Lower leg skin (tissue), 3 donors: ENCODE results near the gene MYO3B.

ENCODE experiments used
- POLR2A ChIP-seq, 2 donors: fragments of 450-650 bp; IDR thresholded peaks; one replicate each; pipeline ENCODE4 v1.6.1; 2016 to 2017; ENCODE audit warnings: antibody characterized with exemption in 2 of 2, mild to moderate bottlenecking in 1 of 2, moderate library complexity in 1 of 2
- TF ChIP-seq, protein P1 (sequence below), 3 donors: fragments of 450-650 bp; IDR thresholded peaks; one replicate each; pipeline ENCODE4 v1.5.1; 2016; ENCODE audit warnings: antibody characterized with exemption in 3 of 3, mild to moderate bottlenecking in 3 of 3, moderate library complexity in 2 of 3

DNA sequence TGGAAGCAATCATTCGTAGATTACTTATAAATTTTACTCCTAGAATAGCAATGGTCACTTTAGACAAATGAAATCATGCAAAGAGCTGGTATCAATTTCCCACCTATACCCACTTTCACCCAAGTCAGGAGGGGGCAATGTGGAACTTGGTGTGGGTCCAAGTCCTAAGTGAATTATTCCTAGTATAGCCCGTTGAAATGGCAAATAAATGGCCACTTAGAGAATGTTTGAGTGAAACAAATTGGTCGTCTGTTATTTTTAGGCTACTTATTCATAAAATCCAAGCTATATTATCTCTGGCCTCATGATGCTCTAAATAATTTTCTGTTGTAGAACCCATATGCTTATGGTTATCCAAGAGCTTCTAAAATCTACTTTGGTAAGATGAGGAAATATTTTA lies 98.1 kb downstream of the MYO3B start:
- TF ChIP-seq, protein P1, sequence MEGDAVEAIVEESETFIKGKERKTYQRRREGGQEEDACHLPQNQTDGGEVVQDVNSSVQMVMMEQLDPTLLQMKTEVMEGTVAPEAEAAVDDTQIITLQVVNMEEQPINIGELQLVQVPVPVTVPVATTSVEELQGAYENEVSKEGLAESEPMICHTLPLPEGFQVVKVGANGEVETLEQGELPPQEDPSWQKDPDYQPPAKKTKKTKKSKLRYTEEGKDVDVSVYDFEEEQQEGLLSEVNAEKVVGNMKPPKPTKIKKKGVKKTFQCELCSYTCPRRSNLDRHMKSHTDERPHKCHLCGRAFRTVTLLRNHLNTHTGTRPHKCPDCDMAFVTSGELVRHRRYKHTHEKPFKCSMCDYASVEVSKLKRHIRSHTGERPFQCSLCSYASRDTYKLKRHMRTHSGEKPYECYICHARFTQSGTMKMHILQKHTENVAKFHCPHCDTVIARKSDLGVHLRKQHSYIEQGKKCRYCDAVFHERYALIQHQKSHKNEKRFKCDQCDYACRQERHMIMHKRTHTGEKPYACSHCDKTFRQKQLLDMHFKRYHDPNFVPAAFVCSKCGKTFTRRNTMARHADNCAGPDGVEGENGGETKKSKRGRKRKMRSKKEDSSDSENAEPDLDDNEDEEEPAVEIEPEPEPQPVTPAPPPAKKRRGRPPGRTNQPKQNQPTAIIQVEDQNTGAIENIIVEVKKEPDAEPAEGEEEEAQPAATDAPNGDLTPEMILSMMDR (IDR thresholded peaks at IDR 0.05): no peak
- TF ChIP-seq POLR2A (IDR thresholded peaks at IDR 0.05): no peak
